HCT116 (cell line): Measurements from ENCODE around the gene C20orf96. TPM values are rescaled to one million over a fixed set of nuclear protein-coding genes. Genes with fewer than 3 reads are reported as not detected.

Experiments used
- ATAC-seq: fragments of 200-7000 bp; cut with Tn5 transposase; 2 replicates; pipeline ENCODE4 v1.9.1; 2020; ENCODE audit warnings: mild to moderate bottlenecking, moderate library complexity
- BruUV-seq: library from RNA; stranded (reverse); fragments of 400-500 nt; replicated peaks from 2 replicates; lab custom pipeline; 2021; lab: Mats Ljungman, UMichigan
- CTCF ChIA-PET: fragments of 300-600 bp; sonication (Branson Sonifier 250); formaldehyde crosslinking; loops from one replicate; lab custom pipeline; 2021; ENCODE audit warnings: antibody characterized with exemption; lab: Charles Lee
- POLR2A ChIA-PET: fragments of 300-600, 350-600 bp; sonication (Branson Sonifier 250); formaldehyde crosslinking; loops from one replicate; lab custom pipeline; 2021; ENCODE audit warnings: antibody characterized with exemption; lab: Charles Lee
- RAD21 ChIA-PET, 2 experiments: fragments of 300-600 bp; sonication (Branson Sonifier 250); formaldehyde crosslinking; loops; one replicate each; lab custom pipeline; 2023; ENCODE audit warnings: low total read pairs in 2 of 2; ENCODE audit not compliant: uncharacterized antibody in 2 of 2, unreplicated experiment in 2 of 2, low non-redundant PET in 1 of 2; lab: Charles Lee
- DNase-seq: peaks from one replicate; pipeline ENCODE4 v3.0.0-alpha.2; 2010; ENCODE audit warnings: low read depth, low spot score
- H2AFZ ChIP-seq: fragments of 200-600 bp; shearing (Covaris generic), sonication (generic); 2 replicates; pipeline ENCODE4 v1.6.1; 2017; ENCODE audit warnings: low read depth, mixed run types, mixed read lengths, antibody characterized with exemption, low read length; ENCODE audit not compliant: poor library complexity, severe bottlenecking
- H3K27ac ChIP-seq: 2 replicates; pipeline ENCODE4 v1.5.1; 2012; ENCODE audit warnings: low read depth, low read length
- H3K27me3 ChIP-seq: fragments of 200-600 bp; sonication (generic); 2 replicates; pipeline ENCODE4 v1.6.1; 2016; ENCODE audit warnings: mixed run types, low read length, mixed read lengths; ENCODE audit not compliant: insufficient read depth
- H3K36me3 ChIP-seq, 2 experiments: fragments of 200-500 bp in 1 of 2; fragments of 200-600 bp in 1 of 2; sonication (Bioruptor generic) in 1 of 2; sonication (generic) in 1 of 2; 2 replicates each; pipeline versions ENCODE4 v1.5.1 to v1.6.1; 2014 to 2016; ENCODE audit warnings: low read length in 2 of 2, inconsistent platforms in 1 of 2, mixed read lengths in 1 of 2, mixed run types in 1 of 2; ENCODE audit not compliant: insufficient read depth in 2 of 2, control insufficient read depth in 1 of 2
- H3K4me1 ChIP-seq, 2 experiments: fragments of 200-600 bp in 1 of 2; sonication (generic) in 1 of 2; 2 replicates each; pipeline versions ENCODE4 v1.5.1 to v1.6.1; 2012 to 2017; ENCODE audit warnings: low read length in 2 of 2, inconsistent platforms in 1 of 2, mild to moderate bottlenecking in 1 of 2, mixed read lengths in 1 of 2, mixed run types in 1 of 2, moderate library complexity in 1 of 2; ENCODE audit not compliant: insufficient read depth in 2 of 2, control insufficient read depth in 1 of 2
- H3K4me2 ChIP-seq: fragments of 200-600 bp; sonication (generic); 2 replicates; pipeline ENCODE4 v1.6.1; 2017; ENCODE audit warnings: mixed run types, low read length, mixed read lengths
- H3K4me3 ChIP-seq, 2 experiments: fragments of 200-600 bp in 1 of 2; sonication (generic) in 1 of 2; replicated peaks in 1 of 2; 2 replicates each; pipeline ENCODE4 v1.5.1; 2011 to 2016; ENCODE audit warnings: low read length in 2 of 2, control low read depth in 1 of 2, low read depth in 1 of 2, mild to moderate bottlenecking in 1 of 2, mixed read lengths in 1 of 2, mixed run types in 1 of 2
- H3K79me2 ChIP-seq: fragments of 200-600 bp; sonication (generic); 2 replicates; pipeline ENCODE4 v1.6.1; 2017; ENCODE audit warnings: mild to moderate bottlenecking, mixed run types, low read length, moderate library complexity, mixed read lengths; ENCODE audit not compliant: insufficient read depth
- H3K9ac ChIP-seq: fragments of 200-600 bp; sonication (generic); 2 replicates; pipeline ENCODE4 v1.6.1; 2016; ENCODE audit warnings: low read length, mixed read lengths
- H3K9me2 ChIP-seq: fragments of 200-600 bp; sonication (generic), shearing (Covaris generic); 2 replicates; pipeline ENCODE4 v1.6.1; 2017; ENCODE audit warnings: mixed run types, mild to moderate bottlenecking, moderate library complexity; ENCODE audit not compliant: insufficient read depth
- H3K9me3 ChIP-seq, 2 experiments: fragments of 200-500 bp in 1 of 2; fragments of 200-600 bp in 1 of 2; sonication (Bioruptor generic) in 1 of 2; sonication (generic) in 1 of 2; 2 replicates each; pipeline ENCODE4 v1.6.1; 2014 to 2017; ENCODE audit warnings: low read length in 2 of 2, mixed read lengths in 2 of 2, inconsistent platforms in 1 of 2, low read depth in 1 of 2, mild to moderate bottlenecking in 1 of 2, mixed run types in 1 of 2, moderate library complexity in 1 of 2; ENCODE audit not compliant: control insufficient read depth in 1 of 2, insufficient read depth in 1 of 2
- H4K20me1 ChIP-seq: fragments of 200-600 bp; sonication (generic), shearing (Covaris generic); 2 replicates; pipeline ENCODE4 v1.6.1; 2017; ENCODE audit warnings: mixed run types, mild to moderate bottlenecking, moderate library complexity; ENCODE audit not compliant: insufficient read depth
- CEBPB ChIP-seq: IDR thresholded peaks from 2 replicates; pipeline ENCODE4 v1.6.1; 2012; ENCODE audit warnings: low read depth
- ELF1 ChIP-seq: IDR thresholded peaks from 2 replicates; pipeline ENCODE4 v1.6.1; 2012; ENCODE audit warnings: low read depth, borderline replicate concordance
- EZH2 ChIP-seq: fragments of 200-600 bp; sonication (generic); IDR thresholded peaks from 2 replicates; pipeline ENCODE4 v1.6.1; 2017; ENCODE audit warnings: antibody characterized with exemption, mixed run types
- FOSL1 ChIP-seq: IDR thresholded peaks from 2 replicates; pipeline ENCODE4 v1.6.1; 2012; ENCODE audit warnings: low read depth
- JUND ChIP-seq: IDR thresholded peaks from 2 replicates; pipeline ENCODE4 v1.6.1; 2012
- MAX ChIP-seq: IDR thresholded peaks from 2 replicates; pipeline ENCODE4 v1.6.1; 2012
- POLR2AphosphoS5 ChIP-seq: IDR thresholded peaks from 2 replicates; pipeline ENCODE4 v1.6.1; 2011; ENCODE audit warnings: mild to moderate bottlenecking, low read depth, low read length, moderate library complexity
- REST ChIP-seq: IDR thresholded peaks from 2 replicates; pipeline ENCODE4 v1.6.1; 2012; ENCODE audit warnings: low read depth
- SIN3A ChIP-seq: IDR thresholded peaks from 2 replicates; pipeline ENCODE4 v1.6.1; 2012; ENCODE audit warnings: low read depth
- SP1 ChIP-seq: IDR thresholded peaks from 2 replicates; pipeline ENCODE4 v1.6.1; 2012; ENCODE audit warnings: low read depth
- SRF ChIP-seq: IDR thresholded peaks from 2 replicates; pipeline ENCODE4 v1.6.1; 2012; ENCODE audit warnings: low read depth
- TCF7L2 ChIP-seq: IDR thresholded peaks from 2 replicates; pipeline ENCODE4 v1.7.0; 2011; ENCODE audit warnings: borderline replicate concordance, inconsistent platforms; ENCODE audit not compliant: insufficient read depth, insufficient read length; ENCODE audit errors: extremely low read depth
- YY1 ChIP-seq: IDR thresholded peaks from 2 replicates; pipeline ENCODE4 v1.6.1; 2011; ENCODE audit warnings: low read length, low read depth, moderate library complexity, mild to moderate bottlenecking; ENCODE audit not compliant: insufficient replicate concordance; ENCODE audit errors: extremely low read depth
- ZFX ChIP-seq: fragments of 450-650 bp; IDR thresholded peaks from 2 replicates; pipeline ENCODE4 v1.6.1; 2017
- ZNF274 ChIP-seq: fragments of 200-500 bp; sonication (Bioruptor generic); IDR thresholded peaks from 2 replicates; pipeline ENCODE4 v1.6.1; 2014; ENCODE audit warnings: mild to moderate bottlenecking, low read depth, low read length, inconsistent platforms
- intact Hi-C: fragments of 100-400 bp; cut with micrococcal nuclease; formaldehyde crosslinking; loops from 2 replicates; pipeline ENCODE4 v1.10.0; 2022
- total RNA-seq: library from RNA; stranded (reverse); gene quantifications from one replicate; pipeline ENCODE4 v1.2.1, GENCODE V29; 2021; ENCODE audit not compliant: unreplicated experiment

The C20orf96 gene
- total RNA-seq, 1 experiment from 2014 or later: 22.1 TPM

GRCh38 chr20:289693-290083 is 862 bp downstream of the C20orf96 start:
- peaks cover 12 to 22% of the 10 kb centered on the region in 2 experiments for H3K4me1 ChIP-seq
- BruUV-seq: TSS peak; percentile 70
- peak overlapping the region; percentile 53 for H2AFZ ChIP-seq
- ChIA-PET POLR2A (no interaction called here), CTCF (no interaction called here), RAD21 (no interaction called here)
- intact Hi-C loops: no loop called here
- TF ChIP-seq TCF7L2 (no peak), SIN3A (no peak; the same call in 1 of the 2 replicates), SP1 (no peak), EZH2 (no peak), FOSL1 (no peak)
- peak overlapping the region; percentile 94 for H3K9ac ChIP-seq
- 0 out of 4 replicates have a peak, but pooled peaks cover 2 to 3% of the 10 kb centered on the region in 2 experiments for H3K36me3 ChIP-seq
- peak overlapping the region; percentile 80 for H3K27ac ChIP-seq
- peak overlapping the region; percentile 92 for H3K4me2 ChIP-seq
- H3K9me2 ChIP-seq: no peaks in the 10 kb centered on the region
- no peaks in the 10 kb centered on the region; a peak in 1 of 4 replicates for H3K9me3 ChIP-seq
- peaks cover 10% of the 10 kb centered on the region; the same call in 1 of the 2 replicates for H3K79me2 ChIP-seq
- no peaks in the 10 kb centered on the region for H3K27me3 ChIP-seq
- no peaks in the 10 kb centered on the region for H4K20me1 ChIP-seq
- ATAC-seq (no peak; the same call in 1 of the 2 replicates), DNase-seq (no peak)
- H3K4me3 ChIP-seq: peak overlapping the region; percentile 89 to 94

- CTCF ChIA-PET: no interaction called here
- BruUV-seq: no TSS peak
- TF ChIP-seq TCF7L2 (no peak), ELF1 (no peak), MAX (no peak), SRF (no peak), POLR2AphosphoS5 (no peak), YY1 (no peak), JUND (no peak), REST (no peak), CEBPB (no peak), ZFX (no peak), ZNF274 (no peak)
Measured at GRCh38 chr20:288956-289692, 1.4 kb downstream of the C20orf96 start.

More at GRCh38 chr20:288956-289692, 1.4 kb downstream of the C20orf96 start:
- H3K27ac ChIP-seq: no peak overlapping the region; the same call in 1 of the 2 replicates
- H3K4me2 ChIP-seq: peak overlapping the region; percentile 92
- ATAC-seq: no peak
- H3K4me3 ChIP-seq: peak overlapping the region; percentile 89 to 94
- no peak overlapping the region for H2AFZ ChIP-seq
- H3K9ac ChIP-seq: peak overlapping the region; percentile 94; the same call in 1 of the 2 replicates
- DNase-seq: no peak
- H3K79me2 ChIP-seq: peaks cover 10% of the 10 kb centered on the region; the same call in 1 of the 2 replicates
- no peaks in the 10 kb centered on the region; a peak in 1 of 4 replicates for H3K9me3 ChIP-seq
- H3K9me2 ChIP-seq: no peaks in the 10 kb centered on the region
- H3K4me1 ChIP-seq: peaks cover 12 to 22% of the 10 kb centered on the region in 2 experiments
- intact Hi-C loops: no loop called here
- no peaks in the 10 kb centered on the region for H3K27me3 ChIP-seq
- RAD21 ChIA-PET: no interaction called here
- no peaks in the 10 kb centered on the region for H4K20me1 ChIP-seq
- 0 out of 4 replicates have a peak, but pooled peaks cover 2 to 3% of the 10 kb centered on the region in 2 experiments for H3K36me3 ChIP-seq
- POLR2A ChIA-PET: no interaction called here
